Fibroblast of skin of scalp (primary cell): ENCODE results near the gene IFT20.
A peak's percentile ranks its signal among the peaks of the same experiment; 100 is the strongest.

ENCODE experiments used
- DNase-seq: peaks from one replicate; pipeline ENCODE4 v3.0.0-alpha.2; 2013

IFT20 gene

DNA sequence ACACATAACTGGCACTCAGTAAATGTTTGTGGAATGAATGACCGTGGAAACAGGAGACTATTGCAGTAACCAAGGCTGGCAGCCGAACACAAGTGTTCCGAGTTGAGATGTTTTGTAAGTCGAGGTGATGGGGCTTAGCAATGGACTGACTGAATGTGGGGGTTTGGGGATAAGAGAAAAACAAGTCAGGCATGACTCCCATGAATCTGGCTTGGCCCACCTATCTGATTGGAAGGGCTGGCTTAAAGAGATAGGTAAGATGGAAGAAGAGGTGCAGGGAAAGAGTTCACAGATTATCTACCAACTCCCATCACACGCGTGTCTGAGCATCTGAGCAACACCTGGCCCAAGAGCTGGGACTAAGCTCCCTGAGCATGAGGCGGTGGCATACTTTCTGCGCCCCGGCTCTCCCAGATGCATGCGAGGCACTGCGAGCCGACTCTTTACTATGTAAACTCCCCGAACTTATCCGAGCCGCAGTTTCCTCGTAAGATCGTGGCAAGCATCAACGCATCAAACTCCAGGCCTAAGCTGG lies 539 bp downstream of the IFT20 start:
- no peak for DNase-seq

DNA sequence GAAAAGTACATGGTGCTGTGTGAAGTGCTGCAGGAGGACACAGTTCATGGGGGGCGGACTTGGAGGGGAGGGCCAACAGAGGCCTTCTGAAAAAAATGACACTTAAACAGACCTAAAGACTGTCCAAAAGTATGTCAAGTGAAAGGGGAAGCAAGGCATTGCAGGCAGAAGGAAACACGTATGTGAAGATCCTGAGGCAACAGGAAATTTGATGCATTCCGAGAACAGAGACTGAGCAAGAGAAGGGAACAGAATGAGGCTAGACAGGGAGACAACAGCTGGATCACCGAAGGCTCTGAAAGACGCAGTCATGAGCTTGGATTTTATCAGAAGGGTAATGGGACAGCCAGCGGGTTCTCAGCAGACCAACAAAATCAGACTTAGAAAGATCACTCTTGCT lies 1.1 kb downstream of the IFT20 start:
- no peak for DNase-seq

DNA sequence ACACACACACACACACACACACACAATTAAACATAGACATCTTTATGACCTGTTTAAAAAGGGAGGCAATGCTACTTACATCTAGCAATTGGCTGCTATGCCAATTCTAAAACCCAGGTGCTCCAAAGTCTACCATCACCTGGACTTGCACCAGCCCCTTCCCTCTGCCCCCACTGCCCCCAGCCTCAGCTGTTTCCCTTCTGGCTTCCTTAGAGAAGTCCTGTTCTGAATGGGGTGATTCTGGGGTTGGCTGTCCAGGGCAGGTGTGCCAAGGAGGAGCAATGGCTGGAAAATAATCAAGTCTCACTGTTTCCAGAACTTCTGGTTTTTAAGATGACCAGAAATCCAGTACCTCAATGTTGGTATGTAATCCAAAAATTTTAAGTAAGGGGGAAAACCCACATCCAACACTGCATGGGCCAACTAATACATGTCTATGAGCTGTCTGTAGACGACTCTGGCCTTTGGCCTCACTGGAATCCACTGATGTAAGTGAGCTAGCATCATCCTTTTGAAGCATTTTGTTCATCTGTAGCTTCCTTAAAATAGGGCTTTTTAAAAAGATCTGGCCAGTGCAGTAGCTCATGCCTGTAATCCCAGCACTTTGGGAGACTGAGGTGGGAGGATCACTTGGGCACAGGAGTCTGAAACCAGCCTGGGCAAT lies 2.1 kb downstream of the IFT20 start:
- no peak for DNase-seq

DNA sequence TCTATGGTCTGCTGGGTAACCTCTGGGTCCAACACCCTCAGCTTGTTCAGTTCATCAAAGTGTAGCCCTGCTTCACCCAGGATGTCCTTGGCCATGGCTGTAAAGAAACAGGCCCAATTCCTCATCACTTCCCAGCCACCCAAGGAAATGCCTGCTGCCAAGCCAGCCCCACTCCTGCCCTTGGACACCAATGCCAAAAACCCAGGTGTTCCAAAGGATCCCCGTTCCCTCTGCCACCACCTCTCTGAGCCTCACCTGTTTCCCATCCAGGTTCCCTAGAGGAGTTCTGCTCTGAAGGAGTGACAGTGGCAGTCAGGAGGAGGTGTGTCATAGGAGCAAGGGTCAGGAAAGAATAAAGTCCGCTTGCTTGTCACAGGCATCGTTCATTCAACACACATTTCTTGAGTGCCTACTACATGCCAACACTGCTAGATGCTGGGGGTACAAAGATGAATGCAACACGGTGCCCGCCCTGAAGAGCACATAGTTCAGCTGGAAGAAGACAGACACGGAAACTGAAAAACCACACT lies 3.3 kb downstream of the IFT20 start:
- no peak for DNase-seq

DNA sequence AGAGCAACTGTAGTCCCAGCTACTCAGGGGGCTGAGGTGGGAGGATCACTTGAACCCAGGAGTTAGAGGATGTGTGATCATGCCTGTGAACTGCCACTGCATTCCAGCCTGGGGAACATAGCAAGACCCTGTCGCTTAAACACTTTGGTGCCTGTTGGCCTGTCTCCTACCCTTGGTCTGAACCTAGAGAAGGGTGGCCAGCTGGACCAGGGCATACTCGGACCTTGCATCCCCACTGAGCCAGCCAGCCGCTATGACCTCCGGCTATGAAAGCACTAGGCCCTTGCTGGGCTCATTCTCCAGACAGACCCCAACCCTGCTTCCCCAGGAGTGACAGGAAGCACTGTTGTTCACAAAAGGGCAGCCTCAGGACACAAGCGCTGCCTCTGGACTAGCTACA lies 4.6 kb downstream of the IFT20 start:
- DNase-seq = no peak

DNA sequence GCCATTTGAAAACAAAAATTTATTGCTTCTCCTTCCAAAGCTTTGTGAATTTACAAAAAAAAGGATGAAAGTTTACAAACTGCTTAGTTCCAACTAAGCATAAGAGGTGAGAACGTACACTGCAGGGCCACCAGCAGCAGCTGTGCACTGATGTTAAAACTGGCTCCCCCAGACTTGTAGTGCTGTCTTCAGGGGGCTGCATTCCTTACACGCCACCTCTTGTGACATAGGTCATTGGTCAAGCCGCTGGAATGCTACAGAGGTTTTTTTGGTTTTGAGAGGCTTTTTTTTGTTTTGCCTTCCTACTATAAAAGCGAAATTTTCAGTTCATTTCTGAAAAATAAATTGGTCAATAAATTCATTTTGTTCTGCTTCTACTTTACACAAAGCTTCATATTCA lies 6.9 kb downstream of the IFT20 start:
- peak; percentile 35 for DNase-seq

DNA sequence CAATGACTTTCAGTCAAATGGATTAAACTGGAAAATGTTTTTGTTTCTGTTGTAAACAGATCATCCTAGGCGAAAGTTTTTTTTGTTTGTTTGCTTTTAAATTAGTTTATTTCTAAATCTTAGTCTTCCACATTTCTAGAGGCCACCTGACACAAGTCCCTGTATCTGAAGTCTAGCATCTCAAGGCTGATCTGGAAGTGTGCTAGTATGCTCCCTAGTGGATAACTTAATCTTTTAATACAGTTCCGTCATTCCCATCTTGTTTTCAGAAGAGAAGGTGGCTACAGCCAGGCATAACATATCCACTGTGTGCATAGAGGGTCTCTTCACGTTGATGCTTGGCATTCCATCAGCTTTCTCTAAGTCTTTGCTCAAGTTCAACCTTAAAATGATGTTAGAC lies 7.6 kb downstream of the IFT20 start:
- DNase-seq = peak; percentile 19

DNA sequence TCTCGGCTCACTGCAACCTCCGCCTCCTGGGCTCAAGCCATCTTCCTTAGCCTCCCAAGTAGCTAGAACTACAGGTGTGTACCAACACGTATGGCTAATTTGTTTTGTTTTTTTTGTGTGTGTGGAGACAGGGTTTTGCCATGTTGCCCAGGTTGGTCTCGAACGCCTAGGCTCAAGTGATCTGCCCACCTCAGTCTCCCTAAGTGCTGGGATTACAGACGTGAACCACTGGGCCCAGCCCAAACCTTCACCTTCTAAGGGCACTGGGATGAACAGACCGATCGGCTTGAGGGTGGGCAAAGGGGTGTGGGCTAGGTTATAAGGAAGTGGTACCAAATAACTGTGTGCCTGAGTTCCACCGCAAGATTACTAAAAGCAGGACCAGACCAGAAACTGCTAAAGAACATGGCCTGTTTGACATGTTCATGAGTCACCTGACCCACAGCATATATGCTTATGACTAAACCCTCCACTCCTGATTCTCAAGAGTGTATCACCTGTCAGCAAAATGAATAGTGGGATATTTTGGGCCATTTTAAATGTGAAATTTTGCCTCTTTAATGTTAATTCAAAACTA lies 8.2 kb downstream of the IFT20 start:
- DNase-seq = no peak

DNA sequence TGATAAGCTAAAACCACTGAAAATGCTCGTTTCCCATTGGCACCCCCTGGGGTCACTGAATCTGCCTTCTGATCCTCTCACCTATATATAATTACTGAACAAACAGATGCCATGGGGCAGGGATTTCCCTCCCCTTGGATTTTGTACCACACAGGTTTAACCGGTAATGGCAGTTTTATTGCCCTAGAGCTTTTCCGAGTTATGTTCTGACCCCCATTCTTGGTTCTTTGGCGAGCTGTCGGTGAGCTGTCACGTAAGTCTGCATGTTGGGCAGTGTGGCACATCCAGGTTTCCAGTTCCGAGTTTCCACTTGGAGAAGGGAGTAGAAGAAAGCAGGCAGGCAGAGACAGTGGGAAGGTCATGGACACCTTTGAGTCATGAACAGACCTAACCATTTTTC lies 9.2 kb downstream of the IFT20 start:
- DNase-seq = no peak

DNA sequence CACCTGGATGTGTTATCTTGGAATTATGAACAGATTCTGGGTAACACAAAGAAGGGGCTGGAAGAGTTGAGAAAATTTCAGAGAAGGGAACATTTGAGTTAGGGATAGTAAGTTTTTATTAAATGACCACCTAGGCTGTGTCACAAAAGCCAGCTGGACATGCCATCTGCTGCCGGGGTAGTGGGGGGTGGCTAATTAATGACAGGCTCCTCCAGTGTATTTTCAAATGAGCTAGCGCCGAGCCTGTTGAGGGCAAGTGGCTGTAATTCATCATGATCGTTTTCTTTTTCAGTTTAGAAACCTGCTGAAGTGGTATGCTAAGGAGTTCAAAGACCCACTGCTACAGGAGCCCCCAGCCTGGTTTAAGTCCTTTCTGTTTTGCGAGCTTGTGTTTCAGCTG lies 10.1 kb downstream of the IFT20 start:
- DNase-seq = no peak

DNA sequence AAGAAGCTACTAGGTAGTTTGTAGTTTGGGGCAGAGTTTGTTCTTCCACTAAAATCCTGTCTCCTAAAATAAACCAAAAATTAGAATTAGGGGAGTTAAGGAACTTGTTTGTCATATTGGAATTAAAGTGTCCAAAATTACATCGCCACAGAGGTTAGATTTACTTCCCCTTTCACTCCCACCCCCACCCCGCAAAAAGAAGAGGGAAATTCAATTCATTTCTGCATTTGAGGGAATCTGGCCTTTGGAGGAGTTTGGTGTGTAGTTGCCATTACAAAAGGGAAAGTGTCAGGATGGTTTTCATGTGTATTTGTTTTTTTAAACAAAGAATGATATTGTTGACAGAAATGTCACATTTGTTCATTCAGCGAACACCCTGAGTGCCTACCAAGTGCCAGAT lies 10.5 kb downstream of the IFT20 start:
- DNase-seq = no peak

DNA sequence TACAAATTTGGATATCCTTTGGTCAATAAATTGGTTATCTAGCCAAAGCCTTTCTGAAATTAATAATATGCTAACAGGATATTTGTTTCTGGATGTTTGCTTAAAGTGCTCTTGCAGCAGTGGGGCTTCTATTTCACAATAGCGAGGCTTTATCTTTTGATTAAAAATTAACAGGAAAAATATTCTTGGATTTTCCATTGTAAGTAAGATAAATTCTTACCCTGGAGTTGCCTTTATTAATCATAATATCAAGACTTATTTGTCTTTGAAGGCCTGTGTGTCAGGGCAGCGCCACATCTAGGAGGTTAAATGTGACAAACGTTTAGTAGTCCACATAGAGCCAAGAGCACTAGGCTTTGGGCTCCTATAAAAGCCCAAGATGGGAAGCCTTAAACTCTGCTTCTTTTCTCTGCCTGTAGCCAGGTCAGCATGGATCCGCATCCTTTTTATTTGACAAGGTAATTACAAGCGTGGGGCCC lies 11.0 kb downstream of the IFT20 start:
- no peak for DNase-seq

DNA sequence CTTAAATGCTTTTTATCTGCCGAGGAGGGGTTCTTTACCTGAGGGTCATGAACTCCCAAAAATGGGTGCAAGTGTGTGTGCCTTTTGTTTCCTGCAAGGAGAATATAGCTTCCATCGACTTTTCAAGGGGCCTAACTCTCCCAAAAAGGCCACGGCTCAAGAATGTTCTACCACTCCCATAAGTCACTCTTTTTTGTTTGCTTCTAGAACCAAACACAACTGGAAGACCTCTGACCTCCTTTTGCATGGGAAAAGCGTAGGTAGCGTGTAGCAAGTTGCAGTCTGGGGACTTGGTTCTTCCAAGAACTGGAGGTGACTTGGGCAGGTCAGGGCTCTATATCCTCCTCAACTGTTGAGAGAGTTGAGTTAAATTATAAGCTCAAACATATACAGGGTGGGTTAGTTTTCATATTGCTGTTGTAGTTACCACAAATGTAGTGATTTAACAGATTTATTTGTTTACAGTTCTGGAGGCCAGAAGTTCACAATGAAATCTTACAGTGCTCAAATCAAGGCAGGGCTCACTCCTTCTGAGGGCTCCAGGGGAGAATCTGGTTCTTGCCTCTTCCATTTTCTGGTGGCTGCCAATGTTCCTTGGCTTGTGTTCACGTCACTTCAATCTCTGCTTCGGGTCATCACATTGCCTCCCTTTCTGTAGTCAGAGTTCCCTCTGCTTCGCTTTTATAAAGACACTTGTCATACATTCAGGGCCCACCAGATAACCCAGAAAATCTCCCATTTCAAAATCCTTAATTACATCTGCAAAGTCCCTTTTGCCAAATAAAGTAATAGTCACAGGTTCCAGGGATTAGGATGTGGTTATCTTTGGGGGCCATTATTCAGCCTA lies 14.8 kb downstream of the IFT20 start:
- DNase-seq = no peak

DNA sequence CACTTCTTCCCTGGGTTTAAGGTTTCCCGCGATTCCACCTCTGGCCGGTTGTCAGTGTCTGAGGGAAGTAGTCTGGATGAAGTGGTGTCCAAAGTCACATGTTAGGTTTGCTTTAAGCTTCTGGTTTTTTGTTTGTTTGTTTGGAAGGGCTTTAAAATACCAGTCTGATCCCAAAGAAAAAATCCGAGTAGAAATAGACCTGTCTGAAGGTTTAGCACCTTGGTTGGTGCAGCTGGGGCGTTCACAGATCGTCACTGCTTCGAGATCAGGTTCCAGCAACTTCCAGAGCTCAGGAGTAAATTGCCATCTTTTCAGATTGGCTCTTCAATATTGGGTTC lies 15.7 kb downstream of the IFT20 start:
- DNase-seq = peak; percentile 7

DNA sequence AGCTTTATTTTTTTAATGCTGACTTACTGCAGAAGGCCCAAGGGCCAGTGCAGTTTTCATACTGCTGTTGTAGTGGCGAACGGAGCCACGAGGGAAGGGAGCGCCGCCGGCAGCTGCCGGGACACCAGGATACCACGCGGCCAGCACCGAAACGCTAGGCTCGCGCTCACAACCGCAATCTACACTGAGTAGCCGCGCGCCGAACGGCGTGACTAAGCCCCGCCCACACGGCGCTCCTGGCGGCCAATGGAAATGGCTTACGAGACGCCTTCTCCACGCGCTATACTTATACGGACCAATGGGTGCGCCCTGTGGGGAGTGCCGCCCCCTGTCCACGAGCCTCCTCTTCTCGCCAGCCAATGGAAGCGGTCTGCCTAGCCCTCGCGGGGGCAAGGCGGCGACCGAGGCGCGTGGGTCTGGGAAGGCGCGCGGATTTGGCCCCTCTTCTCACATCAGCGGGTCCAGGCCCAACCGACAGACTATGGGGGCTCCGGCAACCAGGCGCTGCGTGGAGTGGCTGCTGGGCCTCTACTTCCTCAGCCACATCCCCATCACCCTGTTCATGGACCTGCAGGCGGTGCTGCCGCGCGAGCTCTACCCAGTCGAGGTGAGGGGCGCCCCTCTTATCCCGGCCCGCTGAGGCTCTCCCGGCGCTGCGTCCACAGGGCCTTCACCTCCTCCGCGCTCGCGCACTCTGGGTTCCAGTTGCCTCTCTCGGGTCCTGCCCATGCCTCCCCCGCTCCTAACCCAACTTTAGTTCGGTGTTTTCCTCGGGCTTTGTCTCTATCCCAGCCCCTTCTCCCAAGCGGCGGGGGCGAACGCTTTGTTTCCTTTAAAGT lies 16.3 kb downstream of the IFT20 start, which contains the start of gene TMEM97:
Gene TMEM97, plus strand, starts transcription at position 442 of the 839 bp plus-strand sequence. Its CDS starts 40 bp downstream, at position 482.
- peak; percentile 96 for DNase-seq

DNA sequence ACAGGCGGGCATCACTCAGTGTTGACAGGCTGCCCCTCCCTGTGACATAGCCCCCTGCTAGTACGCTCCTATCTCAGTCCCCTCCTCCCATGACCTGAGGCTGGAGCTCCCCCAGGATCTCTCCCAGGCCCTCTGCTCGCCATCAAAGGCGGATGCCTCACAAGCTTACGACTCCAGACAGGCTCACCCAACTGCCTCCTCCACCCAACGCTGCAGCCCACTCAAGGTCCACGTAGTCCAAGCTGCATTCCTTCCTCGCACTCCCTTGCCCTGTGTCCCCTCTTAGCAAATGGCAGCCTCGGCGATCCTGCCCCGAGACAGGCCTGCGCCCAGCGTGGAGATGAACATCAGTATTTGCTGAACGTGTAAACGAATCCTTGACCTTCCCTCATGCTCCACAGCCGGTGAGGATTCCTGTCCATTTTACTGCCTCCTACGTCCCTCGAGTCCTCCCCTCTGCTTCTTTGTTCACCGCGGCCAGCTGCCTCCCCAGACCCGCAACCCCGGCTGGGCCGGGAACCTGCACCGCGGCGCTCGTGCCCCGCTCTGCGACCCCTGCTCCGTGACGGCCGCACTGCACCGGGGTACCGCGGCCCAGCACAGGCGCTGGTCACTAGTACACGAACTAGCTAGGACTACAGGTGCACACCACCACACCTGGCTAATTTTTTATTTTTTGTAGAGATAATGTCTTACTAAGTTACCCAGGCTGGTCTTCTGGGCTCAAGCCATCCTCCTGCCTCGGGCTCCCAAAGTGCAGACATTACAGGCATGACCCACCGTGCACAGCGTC lies 17.1 kb downstream of the IFT20 start:
- DNase-seq = no peak

DNA sequence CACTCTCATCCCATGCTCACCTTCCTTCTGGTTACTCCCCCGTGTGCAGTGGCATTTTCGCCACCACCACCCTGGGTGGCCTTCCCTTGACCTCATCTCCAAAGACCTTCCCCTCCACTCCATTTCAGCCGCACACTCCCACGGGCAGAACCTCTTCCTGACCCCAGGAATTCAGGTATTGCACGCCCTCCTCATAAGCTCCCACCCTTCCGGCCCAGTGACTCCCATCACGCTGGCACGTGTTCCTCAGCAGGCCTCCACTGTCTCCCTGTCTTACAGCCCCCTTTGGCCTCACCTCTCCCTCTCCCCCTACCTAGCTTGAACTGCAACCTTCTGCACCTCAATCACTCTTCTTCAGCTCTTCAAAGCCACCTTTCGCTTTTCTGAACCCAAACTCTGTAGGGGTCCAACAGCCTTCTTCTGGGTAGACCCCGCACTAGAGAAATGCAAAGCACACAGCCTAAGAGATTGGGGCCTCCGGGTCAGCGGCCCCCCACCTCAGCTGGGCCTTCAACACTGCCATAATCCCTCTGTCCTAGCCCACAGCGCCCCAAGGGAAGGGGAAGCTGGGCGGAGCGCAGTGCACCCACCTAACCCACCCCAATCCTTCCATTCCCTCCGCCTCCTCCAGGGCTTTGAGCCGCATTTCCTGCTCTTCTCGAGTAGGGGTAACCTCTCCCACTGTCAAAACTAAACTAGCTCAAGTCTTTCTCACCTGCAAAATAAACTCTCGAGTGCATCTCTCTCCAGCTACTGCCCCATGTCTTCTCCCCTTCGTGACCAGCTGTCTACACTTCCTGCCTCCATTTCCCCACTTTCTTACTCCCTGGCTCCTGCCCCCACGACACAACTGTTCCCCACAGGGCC lies 17.9 kb downstream of the IFT20 start:
- DNase-seq = no peak

DNA sequence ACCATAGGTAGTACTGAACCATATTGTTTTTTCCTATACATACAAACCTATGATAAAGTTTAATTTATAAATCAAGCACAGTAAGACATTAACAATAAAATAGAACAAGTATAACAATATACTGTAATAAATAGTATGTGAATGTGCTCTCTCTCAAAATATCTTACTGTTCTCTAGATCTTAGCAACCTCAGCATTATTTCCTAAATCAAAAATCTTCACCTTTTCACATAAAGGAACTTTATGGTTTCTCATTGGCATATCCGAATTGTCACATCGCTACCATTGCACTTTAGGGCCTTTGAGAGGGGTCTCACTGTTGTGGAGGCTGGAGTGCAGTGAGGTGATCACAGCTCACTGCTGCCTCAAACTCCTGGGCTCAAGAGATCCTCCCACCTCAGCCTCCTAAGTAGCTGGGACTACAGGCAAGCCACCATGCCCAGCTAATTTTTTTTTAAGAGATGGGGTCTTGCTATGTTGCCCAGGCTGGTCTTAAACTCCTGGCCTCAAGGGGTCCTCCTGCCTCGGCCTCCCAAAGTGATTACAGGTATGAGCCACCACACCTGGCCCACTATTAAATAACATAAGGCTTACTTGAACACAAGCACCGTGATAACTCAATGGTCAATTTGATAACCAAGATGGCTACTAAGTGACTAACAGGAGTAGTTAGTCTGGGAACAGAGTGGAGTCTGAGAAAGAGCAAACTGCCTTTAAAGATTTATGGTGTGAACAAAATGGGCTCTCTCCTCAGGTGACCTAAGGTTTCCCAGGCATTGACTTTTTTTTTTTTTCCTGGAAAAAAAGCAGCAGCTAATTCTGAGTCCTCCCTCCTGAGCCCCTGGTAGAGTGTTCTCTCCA lies 19.2 kb downstream of the IFT20 start:
- DNase-seq = no peak

DNA sequence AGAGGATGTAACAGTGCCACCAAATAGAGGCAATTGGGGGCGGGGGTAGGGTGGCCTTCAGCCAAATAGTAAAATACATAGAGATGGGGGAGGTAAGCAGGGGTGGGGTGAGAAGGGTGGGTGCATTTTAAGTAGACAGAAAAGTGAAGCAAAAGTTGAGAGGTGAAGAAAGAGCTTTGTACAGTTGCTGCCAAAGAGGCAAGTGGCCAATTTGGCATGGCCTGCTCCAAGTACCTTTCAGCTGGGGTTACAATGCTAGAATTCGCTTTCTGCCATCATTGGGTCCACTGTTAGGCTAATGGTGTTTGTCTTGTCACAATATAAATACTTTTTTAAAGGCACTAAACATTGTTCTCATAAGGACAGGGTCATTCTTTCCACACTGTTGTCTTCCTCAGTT lies 21.4 kb downstream of the IFT20 start:
- DNase-seq = no peak
